Activated CD8-positive, alpha-beta T cell treated with anti-CD3 and anti-CD28 coated beads, Interleukin-2, amount 10 ng/mL, durations not matched to agents 7 days and 5 days (primary cell): ENCODE measurements around the gene RAB7A. TPM values are rescaled to one million over a fixed set of nuclear protein-coding genes. Genes with fewer than 3 reads are reported as not detected.
"Not testable (repeated sequence)": the region's sequence is repeated elsewhere in the genome, so short reads cannot be mapped to it uniquely, and the experiment has no call there.

Source experiments
- ATAC-seq: fragments of 150-1000 bp; cut with Tn5 transposase; one replicate; pipeline ENCODE4 v1.10.0; 2021; ENCODE audit warnings: moderate library complexity
- CTCF ChIA-PET: fragments of 350-600 bp; sonication (Branson Sonifier 250); formaldehyde crosslinking; loops from one replicate; lab custom pipeline; 2021; ENCODE audit warnings: antibody characterized with exemption; lab: Charles Lee
- POLR2A ChIA-PET: fragments of 350-600 bp; sonication (Branson Sonifier 250); formaldehyde crosslinking; loops from one replicate; lab custom pipeline; 2021; ENCODE audit warnings: antibody characterized with exemption; lab: Charles Lee
- DNase-seq: peaks from one replicate; pipeline ENCODE4 v3.0.0-alpha.2; 2020
- H3K27ac Mint-ChIP-seq: one replicate; pipeline ENCODE4 v1.8.0; 2021; ENCODE audit warnings: mild to moderate bottlenecking, mixed read lengths
- H3K27me3 Mint-ChIP-seq: one replicate; pipeline ENCODE4 v1.8.0; 2021; ENCODE audit warnings: low read depth, mixed read lengths
- H3K36me3 Mint-ChIP-seq: one replicate; pipeline ENCODE4 v1.8.0; 2021; ENCODE audit warnings: low read depth, mixed read lengths
- H3K4me1 Mint-ChIP-seq: one replicate; pipeline ENCODE4 v1.8.0; 2021; ENCODE audit warnings: low read depth, mixed read lengths
- H3K4me3 Mint-ChIP-seq: one replicate; pipeline ENCODE4 v1.8.0; 2021; ENCODE audit warnings: mild to moderate bottlenecking, mixed read lengths
- H3K9me3 Mint-ChIP-seq: one replicate; pipeline ENCODE4 v1.8.0; 2022; ENCODE audit warnings: mixed read lengths; ENCODE audit not compliant: insufficient read depth
- total RNA-seq, 2 experiments: library from RNA; stranded (reverse); gene quantifications; one replicate each; pipeline ENCODE4 v1.2.3, GENCODE V29; 2021

Gene RAB7A
- total RNA-seq, 2 experiments from 2014 or later: 256 to 269 TPM

GRCh38 chr3:128735287-128735686 is 9.3 kb downstream of the RAB7A start:
- H3K4me1 Mint-ChIP-seq: peaks cover 58% of the 10 kb centered on the region
- H3K27ac Mint-ChIP-seq: no peak overlapping the region
- ATAC-seq (no peak), DNase-seq (no peak)
- ChIA-PET CTCF (interaction anchor here (0.7 to 2.6 kb wide), 5 partner anchors 10 to 111 kb away, joined by 3 to 10 read pairs (median 7); no protein-coding TSS in a partner anchor), POLR2A (interaction anchor here (1.0 kb wide), 1 partner anchor 16 kb away, joined by 3 read pairs; no protein-coding TSS in a partner anchor)
- no peaks in the 10 kb centered on the region for H3K9me3 Mint-ChIP-seq
- no peaks in the 10 kb centered on the region for H3K27me3 Mint-ChIP-seq
- peaks cover 51% of the 10 kb centered on the region for H3K36me3 Mint-ChIP-seq
- H3K4me3 Mint-ChIP-seq: no peak overlapping the region

- Mint-ChIP-seq H3K36me3 (peaks cover 49% of the 10 kb centered on the region), H3K4me1 (peaks cover 56% of the 10 kb centered on the region)
Measured at GRCh38 chr3:128735884-128736283, 9.9 kb downstream of the RAB7A start.

GRCh38 chr3:128736601-128737000 is 10.6 kb downstream of the RAB7A start:
- ChIA-PET POLR2A (no interaction called here), CTCF (interaction anchor here (0.6 to 2.6 kb wide), 4 partner anchors 15 to 56 kb away, joined by 3 to 10 read pairs (median 5); no protein-coding TSS in a partner anchor)
- peaks cover 54% of the 10 kb centered on the region for H3K4me1 Mint-ChIP-seq
- peaks cover 50% of the 10 kb centered on the region for H3K36me3 Mint-ChIP-seq
- ATAC-seq (no peak), DNase-seq (no peak)
- H3K9me3 Mint-ChIP-seq: no peaks in the 10 kb centered on the region
- no peak overlapping the region for H3K27ac Mint-ChIP-seq
- H3K27me3 Mint-ChIP-seq: no peaks in the 10 kb centered on the region
- no peak overlapping the region for H3K4me3 Mint-ChIP-seq

More at GRCh38 chr3:128735884-128736283, 9.9 kb downstream of the RAB7A start:
- Mint-ChIP-seq H3K4me3 (no peak overlapping the region), H3K9me3 (no peaks in the 10 kb centered on the region), H3K27ac (peak overlapping the region; percentile 15), H3K27me3 (no peaks in the 10 kb centered on the region)
- POLR2A ChIA-PET: no interaction called here
- no peak for DNase-seq
- CTCF ChIA-PET: interaction anchor here (0.6 to 2.6 kb wide), 4 partner anchors 52 to 90 kb away, joined by 3 to 10 read pairs (median 8); no protein-coding TSS in a partner anchor
- ATAC-seq: no peak

DNA sequence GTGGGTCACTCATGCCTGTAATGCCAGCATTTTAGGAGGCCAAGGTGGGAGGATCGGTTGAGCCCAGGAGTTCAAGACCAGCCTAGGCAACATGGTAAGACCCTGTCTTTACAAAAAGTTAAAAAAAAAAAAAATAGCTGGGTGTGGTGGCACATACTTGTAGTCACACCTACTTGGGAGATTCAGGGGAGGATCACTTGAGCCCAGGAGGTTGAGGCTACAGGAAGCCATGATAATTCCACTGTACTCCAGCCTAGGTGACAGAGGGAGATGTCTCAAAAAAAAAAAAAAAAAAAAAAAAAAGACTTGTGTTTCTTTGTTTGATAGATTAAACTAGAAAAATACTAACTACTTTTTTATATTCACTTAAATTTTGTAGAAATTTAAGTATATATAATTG is 14.6 kb downstream of the RAB7A start:
- POLR2A ChIA-PET: no interaction called here

DNA sequence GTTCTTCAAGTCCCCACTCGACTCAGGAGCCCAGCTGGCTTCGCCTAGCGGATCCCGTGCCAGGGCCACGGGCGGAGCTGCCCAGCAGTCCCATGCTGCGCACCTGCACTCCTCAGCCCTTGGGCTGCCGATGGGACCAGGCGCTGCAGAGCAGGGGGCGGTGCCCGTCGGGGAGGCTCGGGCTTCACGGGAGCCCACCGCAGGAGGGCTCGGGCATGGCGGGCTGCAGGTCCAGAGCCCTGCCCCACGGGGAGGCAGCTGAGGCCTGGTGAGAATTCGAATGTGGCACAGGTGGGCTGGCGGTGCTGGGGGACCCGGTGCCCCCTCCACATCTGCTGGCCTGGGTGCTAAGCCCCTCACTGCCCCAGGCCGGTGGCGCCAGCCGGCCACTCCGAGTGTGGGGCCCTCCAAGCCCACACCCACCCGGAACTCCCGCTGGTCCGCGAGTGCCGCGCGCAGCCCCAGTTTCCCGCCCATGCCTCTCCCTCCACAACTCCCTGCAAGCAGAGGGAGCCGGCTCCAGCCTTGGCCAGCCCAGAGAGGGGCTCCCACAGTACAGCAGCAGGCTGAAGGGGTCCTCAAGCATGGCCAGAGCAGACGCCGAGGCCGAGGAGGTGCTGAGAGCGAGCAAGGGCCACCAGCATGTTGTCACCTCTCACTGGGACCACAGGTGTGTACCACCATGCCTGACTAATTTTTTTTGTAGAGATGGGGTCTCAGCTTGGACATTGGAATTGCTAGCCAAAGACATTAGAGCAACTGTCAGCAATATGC is 17.0 kb downstream of the RAB7A start:
- Mint-ChIP-seq H3K4me1 (peaks cover 20% of the 10 kb centered on the region), H3K4me3 (no peak overlapping the region), H3K27ac (no peak overlapping the region), H3K27me3 (no peaks in the 10 kb centered on the region), H3K36me3 (peaks cover 52% of the 10 kb centered on the region), H3K9me3 (peaks cover 5% of the 10 kb centered on the region)
- POLR2A ChIA-PET: interaction anchor here (0.5 kb wide), 1 partner anchor 14 kb away, joined by 3 read pairs; no protein-coding TSS in a partner anchor
- CTCF ChIA-PET: interaction anchor here (1.2 kb wide), 1 partner anchor 52 kb away, joined by 3 read pairs; no protein-coding TSS in a partner anchor
- ATAC-seq (no peak), DNase-seq (no peak)

More for the DNA sequence above, 14.6 kb downstream of the RAB7A start:
- Mint-ChIP-seq H3K9me3 (peaks cover 5% of the 10 kb centered on the region), H3K27ac (no peak overlapping the region), H3K27me3 (no peaks in the 10 kb centered on the region), H3K36me3 (peaks cover 53% of the 10 kb centered on the region), H3K4me3 (no peak overlapping the region), H3K4me1 (peaks cover 24% of the 10 kb centered on the region)
- ATAC-seq: no peak
- no peak for DNase-seq
- CTCF ChIA-PET: interaction anchor here (1.5 kb wide), 1 partner anchor 60 kb away, joined by 6 read pairs; no protein-coding TSS in a partner anchor

- Mint-ChIP-seq H3K9me3 (peaks cover 5% of the 10 kb centered on the region), H3K27ac (no peak overlapping the region), H3K4me1 (peaks cover 29% of the 10 kb centered on the region), H3K36me3 (peaks cover 60% of the 10 kb centered on the region), H3K27me3 (no peaks in the 10 kb centered on the region), H3K4me3 (no peak overlapping the region)
- ChIA-PET POLR2A (no interaction called here), CTCF (interaction anchor here (0.7 to 2.5 kb wide), 2 partner anchors 49 to 65 kb away, joined by 3 to 8 read pairs; no protein-coding TSS in a partner anchor)
- DNase-seq (no peak), ATAC-seq (no peak)
Measured at GRCh38 chr3:128745742-128746141, 19.8 kb downstream of the RAB7A start.

DNA sequence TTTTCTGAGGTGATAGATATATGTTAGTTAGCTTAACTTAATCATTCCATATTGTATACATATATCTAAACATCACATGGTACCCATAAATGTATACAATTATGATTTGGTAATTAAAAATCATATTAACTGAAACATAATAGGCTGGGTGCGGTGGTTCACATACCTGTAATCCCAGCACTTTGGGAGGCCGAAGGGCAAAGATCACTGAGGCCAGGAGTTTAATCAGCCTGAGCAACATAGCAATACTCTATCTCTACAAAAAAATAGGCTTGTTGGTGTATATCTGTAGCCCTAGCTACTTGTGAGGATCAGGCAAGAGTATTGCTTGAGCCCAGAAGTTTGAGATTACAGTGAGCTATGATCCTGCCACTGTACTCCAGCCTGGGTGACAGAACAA is 20.9 kb downstream of the RAB7A start:
- DNase-seq (no peak), ATAC-seq (no peak)
- CTCF ChIA-PET: interaction anchor here (2.5 kb wide), 1 partner anchor 66 kb away, joined by 8 read pairs; no protein-coding TSS in a partner anchor
- H3K27ac Mint-ChIP-seq: no peak overlapping the region
- POLR2A ChIA-PET: no interaction called here
- peaks cover 4% of the 10 kb centered on the region for H3K9me3 Mint-ChIP-seq
- peaks cover 63% of the 10 kb centered on the region for H3K36me3 Mint-ChIP-seq
- H3K27me3 Mint-ChIP-seq: no peaks in the 10 kb centered on the region
- no peak overlapping the region for H3K4me3 Mint-ChIP-seq
- peaks cover 32% of the 10 kb centered on the region for H3K4me1 Mint-ChIP-seq

DNA sequence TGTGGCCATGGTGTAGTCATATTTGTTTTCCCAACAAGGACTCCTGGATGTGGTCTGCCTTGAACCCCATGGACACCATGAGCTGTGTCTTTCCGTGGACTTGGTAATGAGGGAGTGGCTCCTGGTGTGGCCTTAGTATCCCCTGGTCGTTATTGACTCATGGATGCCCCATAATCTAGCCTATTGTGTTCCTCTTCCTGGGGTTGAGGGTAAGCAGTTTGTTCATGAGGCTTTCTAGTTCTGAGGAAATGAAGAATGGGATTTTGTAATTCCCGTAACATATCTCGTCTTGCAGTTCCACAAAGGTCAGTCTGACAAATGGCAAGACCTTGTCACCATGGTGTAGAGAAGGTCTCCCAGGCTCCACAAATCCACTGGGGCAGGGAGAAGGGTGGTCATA is 22.6 kb downstream of the RAB7A start:
- Mint-ChIP-seq H3K27me3 (no peaks in the 10 kb centered on the region), H3K27ac (no peak overlapping the region), H3K36me3 (peaks cover 57% of the 10 kb centered on the region), H3K4me3 (no peak overlapping the region), H3K4me1 (peaks cover 43% of the 10 kb centered on the region), H3K9me3 (no peaks in the 10 kb centered on the region)
- no peak for DNase-seq
- POLR2A ChIA-PET: no interaction called here
- CTCF ChIA-PET: no interaction called here
- ATAC-seq: no peak

- Mint-ChIP-seq H3K4me3 (no peak overlapping the region), H3K36me3 (peaks cover 53% of the 10 kb centered on the region), H3K9me3 (no peaks in the 10 kb centered on the region), H3K27me3 (no peaks in the 10 kb centered on the region), H3K27ac (no peak overlapping the region), H3K4me1 (peaks cover 48% of the 10 kb centered on the region)
- no peak for DNase-seq
- CTCF ChIA-PET: no interaction called here
- no peak for ATAC-seq
- POLR2A ChIA-PET: no interaction called here
Measured at GRCh38 chr3:128749035-128749434, 23.1 kb downstream of the RAB7A start.

DNA sequence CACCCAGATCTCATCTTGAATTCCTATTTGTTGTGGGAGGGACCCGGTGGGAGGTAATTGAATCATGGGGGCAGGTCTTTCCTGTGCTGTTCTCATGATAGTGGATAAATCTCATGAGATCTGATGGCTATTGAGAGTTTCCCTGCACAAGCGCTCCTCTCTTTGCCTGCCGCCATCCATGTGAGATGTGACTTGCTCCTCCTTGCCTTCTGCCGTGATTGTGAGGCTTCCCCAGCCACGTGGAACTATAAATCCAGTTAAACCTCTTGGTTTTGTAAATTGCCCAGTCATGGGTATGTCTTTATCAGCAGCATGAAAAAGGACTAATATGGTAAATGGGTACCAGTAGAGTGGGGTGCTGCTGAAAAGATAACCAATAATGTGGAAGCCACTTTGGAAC is 23.6 kb downstream of the RAB7A start:
- H3K27ac Mint-ChIP-seq, H3K9me3 Mint-ChIP-seq, H3K4me3 Mint-ChIP-seq, DNase-seq, H3K27me3 Mint-ChIP-seq, CTCF ChIA-PET, ATAC-seq, POLR2A ChIA-PET: not testable (repeated sequence)
- peaks cover 50% of the 10 kb centered on the region for H3K4me1 Mint-ChIP-seq
- peaks cover 53% of the 10 kb centered on the region for H3K36me3 Mint-ChIP-seq

- Mint-ChIP-seq H3K27me3 (no peaks in the 10 kb centered on the region), H3K27ac (no peak overlapping the region), H3K36me3 (peaks cover 48% of the 10 kb centered on the region), H3K4me3 (no peak overlapping the region), H3K9me3 (no peaks in the 10 kb centered on the region), H3K4me1 (peaks cover 56% of the 10 kb centered on the region)
- CTCF ChIA-PET: interaction anchor here (0.7 to 1.9 kb wide), 4 partner anchors 26 to 73 kb away, joined by 3 to 7 read pairs (median 4); no protein-coding TSS in a partner anchor
- DNase-seq: no peak
- no peak for ATAC-seq
- POLR2A ChIA-PET: interaction anchor here (0.8 kb wide), 1 partner anchor 72 kb away, joined by 4 read pairs; no protein-coding TSS in a partner anchor
Measured at GRCh38 chr3:128753715-128754114, 27.7 kb downstream of the RAB7A start.

DNA sequence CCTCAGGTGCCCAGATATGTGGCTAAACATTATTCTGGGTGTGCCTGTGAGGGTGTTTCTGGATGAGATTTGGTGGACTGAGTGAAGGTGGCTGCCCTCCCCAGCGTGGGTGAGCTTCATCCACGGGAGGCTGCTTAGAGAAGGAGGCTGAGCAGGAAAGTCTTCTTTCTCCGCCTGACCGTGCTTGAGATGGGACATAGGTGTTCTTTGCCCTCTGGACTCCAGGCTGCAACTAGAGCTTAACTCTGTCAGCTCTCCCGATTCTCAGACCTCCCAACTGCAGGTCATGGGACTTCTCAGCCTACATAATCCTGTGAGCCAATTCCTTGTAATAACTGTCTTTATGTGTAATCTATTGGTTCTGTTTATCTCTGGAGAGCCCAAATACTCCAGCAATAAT is 34.1 kb downstream of the RAB7A start:
- DNase-seq (no peak), ATAC-seq (no peak)
- Mint-ChIP-seq H3K27ac (no peak overlapping the region), H3K4me3 (no peak overlapping the region), H3K4me1 (peaks cover 35% of the 10 kb centered on the region), H3K36me3 (peaks cover 25% of the 10 kb centered on the region), H3K27me3 (no peaks in the 10 kb centered on the region), H3K9me3 (no peaks in the 10 kb centered on the region)
- POLR2A ChIA-PET: interaction anchor here (1.3 kb wide), 1 partner anchor 8 kb away, joined by 3 read pairs; no protein-coding TSS in a partner anchor
- CTCF ChIA-PET: interaction anchor here (1.3 to 3.7 kb wide), 4 partner anchors 28 to 79 kb away, joined by 6 to 22 read pairs (median 8); no protein-coding TSS in a partner anchor
